Colonic mucosa (tissue), 4 donors: ENCODE measurements around the gene KL. TPM values are rescaled to one million over a fixed set of nuclear protein-coding genes. Genes with fewer than 3 reads are reported as not detected.

Source experiments
- DNase-seq: peaks from one replicate; pipeline ENCODE4 v3.0.0-alpha.2; 2020
- H3K27ac ChIP-seq: fragments of 200-600 bp; one replicate; pipeline ENCODE4 v1.8.0; 2021
- H3K27me3 ChIP-seq: fragments of 200-600 bp; one replicate; pipeline ENCODE4 v1.8.0; 2021
- H3K36me3 ChIP-seq: fragments of 200-600 bp; one replicate; pipeline ENCODE4 v1.8.0; 2021
- H3K4me1 ChIP-seq: fragments of 200-600 bp; one replicate; pipeline ENCODE4 v1.8.0; 2021; ENCODE audit warnings: mild to moderate bottlenecking
- H3K4me3 ChIP-seq: fragments of 200-600 bp; one replicate; pipeline ENCODE4 v1.8.0; 2021
- H3K9ac ChIP-seq, 2 donors: one replicate each; pipeline ENCODE4 v1.7.0; 2013; ENCODE audit warnings: control low read depth in 2 of 2, low read depth in 2 of 2, low read length in 2 of 2
- H3K9me3 ChIP-seq: fragments of 200-600 bp; one replicate; pipeline ENCODE4 v1.8.0; 2021
- CTCF ChIP-seq: fragments of 200-600 bp; IDR thresholded peaks from one replicate; pipeline ENCODE4 v1.8.0; 2022; ENCODE audit warnings: antibody characterized with exemption, mild to moderate bottlenecking
- intact Hi-C: fragments of 100-400 bp; cut with DNase I; formaldehyde crosslinking; loops from one replicate; pipeline ENCODE4 v1.14.1; 2022
- total RNA-seq, 2 donors: library from RNA; stranded (reverse); fragmentation: NEBNext Ultra II Directional in 1 of 2; extraction: Animal tissue kit (Norgen Biotek cat#: 25700) in 1 of 2; gene quantifications; one replicate each; pipeline ENCODE4 v1.2.1, GENCODE V29; 2021
- donor health status: healthy.
- donor health status: DM: no; HTN: no; CAD: no.
- donor health status: DM: no; HTN: no; CAD: no.

KL gene
- total RNA-seq, 2 donors from 2014 or later, result 0.57 to 1.9 TPM

DNA sequence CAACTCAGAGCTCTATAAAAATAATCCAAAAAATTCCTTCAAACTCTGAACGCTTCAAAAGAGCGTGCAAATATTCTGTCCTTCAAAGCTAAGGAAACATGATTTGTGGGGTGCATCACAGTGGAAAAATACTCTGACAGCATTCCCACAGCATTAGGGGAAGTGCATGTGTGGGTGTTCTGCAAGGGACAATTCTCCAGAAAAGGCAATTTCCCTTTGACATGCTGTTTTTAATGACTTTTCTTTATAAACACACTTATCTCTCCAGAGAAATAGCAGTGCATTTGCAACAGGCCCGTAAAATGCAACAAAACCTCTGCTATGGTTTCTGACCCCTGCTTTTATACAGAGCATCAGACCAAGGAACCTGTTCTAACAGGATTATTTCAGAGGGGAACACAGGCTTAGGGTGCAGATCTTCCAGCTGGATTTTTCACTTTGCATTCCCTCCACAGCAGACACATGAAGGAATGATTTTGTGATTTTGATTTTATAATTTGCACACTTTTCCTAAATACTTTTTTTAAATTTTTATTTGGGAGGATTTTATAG lies 42.6 kb downstream of the KL start:
- H3K9ac ChIP-seq, result no peak overlapping the region
- H3K27me3 ChIP-seq, result no peaks in the 10 kb centered on the region
- no peak for TF ChIP-seq CTCF
- no peaks in the 10 kb centered on the region for H3K36me3 ChIP-seq
- H3K9me3 ChIP-seq, result no peaks in the 10 kb centered on the region
- no peak overlapping the region for H3K27ac ChIP-seq
- no peak overlapping the region for H3K4me3 ChIP-seq
- no peak for DNase-seq
- intact Hi-C loops, result no loop called here
- H3K4me1 ChIP-seq, result no peaks in the 10 kb centered on the region

DNA sequence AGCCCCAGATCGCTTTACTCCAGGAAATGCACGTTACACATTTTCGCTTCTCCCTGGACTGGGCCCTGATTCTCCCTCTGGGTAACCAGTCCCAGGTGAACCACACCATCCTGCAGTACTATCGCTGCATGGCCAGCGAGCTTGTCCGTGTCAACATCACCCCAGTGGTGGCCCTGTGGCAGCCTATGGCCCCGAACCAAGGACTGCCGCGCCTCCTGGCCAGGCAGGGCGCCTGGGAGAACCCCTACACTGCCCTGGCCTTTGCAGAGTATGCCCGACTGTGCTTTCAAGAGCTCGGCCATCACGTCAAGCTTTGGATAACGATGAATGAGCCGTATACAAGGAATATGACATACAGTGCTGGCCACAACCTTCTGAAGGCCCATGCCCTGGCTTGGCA lies 44.6 kb downstream of the KL start:
- no peaks in the 10 kb centered on the region for H3K4me1 ChIP-seq
- H3K4me3 ChIP-seq, result no peak overlapping the region
- H3K9ac ChIP-seq, result no peak overlapping the region
- H3K9me3 ChIP-seq, result no peaks in the 10 kb centered on the region
- no peak for TF ChIP-seq CTCF
- DNase-seq, result no peak
- H3K27ac ChIP-seq, result no peak overlapping the region
- no peaks in the 10 kb centered on the region for H3K36me3 ChIP-seq
- no peaks in the 10 kb centered on the region for H3K27me3 ChIP-seq
- intact Hi-C loops, result no loop called here

DNA sequence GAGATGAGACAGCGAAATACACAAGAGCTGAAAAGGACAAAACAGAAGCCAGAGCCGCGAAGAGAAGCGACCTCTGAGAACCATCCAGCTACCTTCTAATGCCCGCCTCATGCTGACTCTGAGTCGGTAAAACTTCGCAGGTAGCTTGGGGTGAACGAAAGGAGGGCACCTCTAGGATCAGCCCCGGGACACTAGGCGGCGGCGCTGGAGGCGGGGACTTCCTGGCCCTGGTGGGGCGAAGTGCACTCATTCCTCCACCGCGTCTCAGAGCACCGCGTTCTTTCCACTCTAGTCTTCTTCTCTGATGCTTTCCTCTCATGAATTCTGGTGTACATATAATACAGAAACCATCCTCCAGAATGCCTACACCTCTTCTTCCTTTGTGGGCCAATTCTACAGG lies 50.1 kb downstream of the KL start:
- no peak for DNase-seq

GRCh38 chr13:33069365-33069764 lies 53.1 kb downstream of the KL start:
- H3K9me3 ChIP-seq, result no peaks in the 10 kb centered on the region
- TF ChIP-seq CTCF, result peak; percentile 16
- no peaks in the 10 kb centered on the region for H3K4me1 ChIP-seq
- no peak overlapping the region for H3K4me3 ChIP-seq
- no peaks in the 10 kb centered on the region for H3K27me3 ChIP-seq
- no peaks in the 10 kb centered on the region for H3K36me3 ChIP-seq
- H3K27ac ChIP-seq, result no peak overlapping the region
- DNase-seq, result peak; percentile 27
- intact Hi-C loops, result no loop called here
- H3K9ac ChIP-seq, result no peak overlapping the region

More for the DNA sequence above, 50.1 kb downstream of the KL start:
- Histone ChIP-seq H3K36me3 (no peaks in the 10 kb centered on the region), H3K9ac (no peak overlapping the region), H3K4me1 (no peaks in the 10 kb centered on the region), H3K9me3 (no peaks in the 10 kb centered on the region), H3K27me3 (no peaks in the 10 kb centered on the region), H3K27ac (no peak overlapping the region), H3K4me3 (no peak overlapping the region)
- intact Hi-C loops, result no loop called here
- no peak for TF ChIP-seq CTCF

- intact Hi-C loops, result no loop called here
- Histone ChIP-seq H3K27me3 (no peaks in the 10 kb centered on the region), H3K9me3 (no peaks in the 10 kb centered on the region), H3K4me3 (no peak overlapping the region), H3K9ac (no peak overlapping the region), H3K27ac (no peak overlapping the region), H3K36me3 (no peaks in the 10 kb centered on the region), H3K4me1 (no peaks in the 10 kb centered on the region)
- no peak for DNase-seq
- TF ChIP-seq CTCF, result no peak
Observed at GRCh38 chr13:33070713-33071112, 54.5 kb downstream of the KL start.
